ENCODE measurements around the gene NUMB.
"Not testable (repeated sequence)": the region's sequence is repeated elsewhere in the genome, so short reads cannot be mapped to it uniquely, and the experiment has no call there.

The NUMB gene

DNA sequence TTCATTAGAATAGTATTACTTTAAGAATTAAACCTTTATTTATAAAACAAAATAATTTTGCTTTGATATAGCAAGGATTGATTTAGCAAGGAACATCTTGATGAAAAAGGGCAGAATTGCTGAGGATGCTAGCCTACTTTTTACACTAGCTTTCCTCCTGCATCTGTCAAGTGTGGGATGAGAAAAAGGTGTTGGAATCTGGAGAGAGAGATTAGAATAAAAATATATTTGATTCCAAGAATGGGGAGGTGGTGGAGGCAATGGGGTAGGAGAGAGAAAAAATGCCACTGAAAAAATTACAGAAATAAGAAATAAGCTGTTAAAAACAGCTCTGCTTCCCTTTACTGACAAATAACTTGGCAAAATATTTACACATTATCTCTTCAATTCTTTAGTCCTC is 98.9 kb downstream of the NUMB start:
- DNase-seq (ENCODE audit: low spot score): no peak

DNA sequence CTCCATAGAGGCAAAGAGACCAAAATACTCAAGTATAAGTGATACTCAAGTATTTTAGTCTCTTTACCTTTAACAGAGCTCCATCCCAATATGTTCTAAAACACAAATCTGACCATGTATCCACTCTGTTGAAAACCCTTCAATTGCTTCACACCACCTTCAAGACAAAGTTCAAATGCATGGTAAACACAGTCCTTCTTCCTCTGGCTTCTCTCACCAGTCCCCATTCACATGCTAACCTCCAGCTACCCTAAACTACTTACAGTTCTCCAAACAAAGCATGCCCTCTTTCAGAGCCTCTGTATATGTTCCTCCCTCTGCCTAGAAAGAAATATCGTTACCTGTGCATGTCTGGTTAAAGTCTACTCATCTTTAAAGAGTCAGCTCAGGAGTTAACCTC is 100.2 kb downstream of the NUMB start:
- no peak for DNase-seq (ENCODE audit: low spot score)

GRCh38 chr14:73349091-73349490 is 109.3 kb downstream of the NUMB start:
- not testable (repeated sequence) for DNase-seq (ENCODE audit: low spot score)

DNA sequence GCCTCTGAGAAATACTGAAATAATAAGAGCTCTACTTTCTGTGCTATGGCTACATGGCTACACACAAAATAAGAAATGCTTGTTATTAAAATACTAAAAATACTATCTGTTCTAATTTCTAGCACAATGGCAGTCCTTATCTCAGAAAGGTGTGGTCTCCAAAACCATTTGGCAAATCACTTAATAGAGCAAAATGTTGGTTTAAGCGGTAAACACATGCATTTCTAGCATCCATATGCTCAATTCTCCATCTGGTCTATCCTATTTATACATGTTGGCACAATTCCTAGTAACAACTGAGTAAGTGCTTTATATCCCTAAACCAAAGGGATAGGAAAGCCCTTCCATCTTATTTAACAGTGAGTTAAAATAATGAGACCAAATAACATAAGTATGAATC is 114.0 kb downstream of the NUMB start:
- no peak for DNase-seq (ENCODE audit: low spot score)

DNA sequence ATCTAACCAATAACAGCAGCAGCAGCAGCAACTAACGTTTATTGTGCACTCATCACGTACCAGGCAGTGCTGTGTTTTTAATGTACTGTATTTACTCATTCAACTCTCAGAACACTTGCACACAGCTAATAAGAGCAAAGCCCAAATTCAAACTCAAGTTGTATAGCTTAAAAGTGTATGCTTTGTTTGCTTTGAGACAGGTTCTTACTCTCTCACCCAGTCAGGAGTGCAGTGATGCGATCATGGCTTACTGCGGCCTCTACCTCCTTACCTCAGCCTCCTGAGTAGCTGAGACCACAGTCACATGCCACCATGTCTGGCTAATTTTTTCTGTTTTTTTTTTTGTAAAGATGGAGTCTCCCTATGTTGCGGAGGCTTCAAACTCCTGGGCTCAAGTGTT is 115.7 kb downstream of the NUMB start:
- no peak for DNase-seq (ENCODE audit: low spot score)

- DNase-seq (ENCODE audit: low spot score): no peak
Observed at GRCh38 chr14:73339846-73340595, 118.3 kb downstream of the NUMB start.

DNA sequence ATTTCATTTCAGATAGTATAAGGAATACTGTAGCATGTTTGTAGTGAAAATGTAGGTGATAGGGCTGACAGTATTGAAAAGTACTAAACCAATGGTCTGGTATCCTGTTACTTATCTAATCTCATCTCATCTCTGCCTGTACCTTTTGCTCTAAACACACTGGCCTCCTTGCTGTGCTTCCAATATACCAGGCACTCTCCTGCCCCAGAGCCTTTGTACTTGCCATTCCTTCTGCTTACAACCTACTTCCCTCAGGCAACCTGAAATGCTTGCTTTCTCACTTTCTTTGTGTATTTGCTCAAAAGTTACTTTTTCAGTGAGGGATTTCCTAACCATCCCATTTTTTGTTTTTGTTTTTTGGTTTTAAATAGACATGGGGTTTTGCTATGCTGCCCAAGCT is 119.1 kb downstream of the NUMB start:
- DNase-seq (ENCODE audit: low spot score): no peak

- DNase-seq (ENCODE audit: low spot score): no peak
Observed at GRCh38 chr14:73338551-73338950, 119.8 kb downstream of the NUMB start.

DNA sequence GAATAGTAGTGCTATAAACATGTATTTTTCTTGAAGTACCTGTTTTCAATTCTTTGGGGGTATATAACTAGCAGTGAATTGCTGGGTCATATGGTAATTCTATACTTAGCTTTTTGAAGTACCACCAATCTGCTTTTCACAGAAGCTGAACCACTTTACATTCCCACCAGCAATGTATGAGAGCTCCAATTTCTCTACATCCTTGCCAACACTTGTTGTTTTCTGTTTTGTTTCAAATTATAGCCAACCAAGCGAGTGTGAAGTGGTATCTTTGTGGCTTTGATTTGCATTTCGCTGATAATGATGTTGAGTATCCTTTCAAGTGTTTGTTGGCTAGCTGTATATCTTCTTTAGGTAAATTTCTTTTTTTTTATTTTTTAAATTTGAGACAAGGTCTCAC is 125.3 kb downstream of the NUMB start:
- DNase-seq (ENCODE audit: low spot score): no peak

DNA sequence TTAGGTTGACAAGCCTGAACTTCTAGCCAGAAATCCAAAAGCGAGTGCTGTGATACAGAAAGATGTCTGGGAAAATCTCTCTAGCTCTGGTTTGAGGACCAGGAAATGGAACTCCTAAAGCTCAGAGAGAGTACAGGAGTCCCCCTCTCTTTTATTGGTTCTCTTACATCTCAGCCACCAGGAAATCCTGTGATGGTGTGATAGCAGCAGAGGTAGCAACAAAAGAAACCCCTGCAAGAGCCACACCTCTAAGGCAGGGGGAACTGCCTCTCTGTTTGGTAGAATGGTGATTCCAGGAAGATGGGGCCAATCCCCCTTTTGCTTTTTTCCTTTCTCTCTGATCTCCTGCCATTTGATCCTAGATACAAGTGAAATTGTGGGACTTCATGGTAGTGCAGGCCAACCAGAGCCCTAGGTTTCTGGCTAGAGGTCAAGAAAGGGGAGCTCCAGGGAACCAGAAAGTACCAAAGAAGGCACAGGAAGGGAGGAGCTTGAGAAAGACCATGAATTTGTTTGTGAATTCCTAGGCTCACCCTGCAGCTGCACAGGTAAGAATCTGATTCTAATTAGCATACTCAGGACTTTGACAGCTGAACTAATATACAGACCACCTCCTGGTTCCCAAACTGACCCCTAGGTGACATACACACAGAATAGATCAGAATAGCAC is 132.6 kb downstream of the NUMB start:
- DNase-seq (ENCODE audit: low spot score): no peak

DNA sequence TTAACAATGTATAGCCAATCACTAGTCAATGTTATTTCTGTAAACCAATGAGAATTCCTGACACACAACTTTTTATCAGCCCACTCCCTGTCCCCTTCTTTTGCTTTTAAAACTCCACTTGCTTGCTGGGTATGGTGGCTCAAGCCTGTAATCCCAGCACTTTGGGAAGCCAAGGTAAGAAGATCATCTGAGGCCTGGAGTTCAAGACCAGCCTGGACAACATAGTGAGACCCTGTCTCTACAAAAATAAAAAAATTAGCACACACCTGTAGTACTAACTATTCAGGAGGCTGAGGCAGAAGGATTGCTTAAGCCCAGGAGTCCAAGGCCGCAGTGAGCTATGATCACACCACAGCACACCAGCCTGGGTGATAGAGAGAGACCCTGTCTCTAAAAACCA is 133.3 kb downstream of the NUMB start:
- DNase-seq (ENCODE audit: low spot score): no peak

- DNase-seq (ENCODE audit: low spot score): no peak
Observed at GRCh38 chr14:73324533-73324932, 133.8 kb downstream of the NUMB start.

DNA sequence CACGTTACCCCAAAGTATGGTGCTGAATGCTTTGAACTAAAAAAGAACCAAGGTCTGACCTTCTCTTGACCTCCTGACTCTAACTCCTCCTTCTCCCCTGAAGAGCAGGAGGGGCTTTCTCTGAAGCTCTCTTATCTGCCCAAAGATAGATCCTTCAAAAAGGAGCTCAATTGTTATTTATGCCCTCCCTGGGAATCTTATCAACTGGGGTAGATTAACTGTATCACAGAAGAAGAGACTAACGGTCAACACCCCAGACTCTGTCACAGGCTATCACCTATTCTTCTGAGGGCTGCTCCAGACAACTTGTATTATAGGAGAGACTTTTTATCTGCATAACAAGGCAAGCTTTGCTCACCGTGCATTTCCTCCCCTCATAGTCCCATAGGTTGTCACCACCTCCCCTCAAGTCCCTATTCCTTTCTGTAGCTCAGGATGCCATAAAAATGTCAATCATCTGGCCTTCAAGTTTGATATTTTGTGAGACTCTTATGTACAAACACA is 134.4 kb downstream of the NUMB start:
- DNase-seq (ENCODE audit: low spot score): no peak

- DNase-seq (ENCODE audit: low spot score): no peak
Observed at GRCh38 chr14:73313151-73313550, 145.2 kb downstream of the NUMB start.

DNA sequence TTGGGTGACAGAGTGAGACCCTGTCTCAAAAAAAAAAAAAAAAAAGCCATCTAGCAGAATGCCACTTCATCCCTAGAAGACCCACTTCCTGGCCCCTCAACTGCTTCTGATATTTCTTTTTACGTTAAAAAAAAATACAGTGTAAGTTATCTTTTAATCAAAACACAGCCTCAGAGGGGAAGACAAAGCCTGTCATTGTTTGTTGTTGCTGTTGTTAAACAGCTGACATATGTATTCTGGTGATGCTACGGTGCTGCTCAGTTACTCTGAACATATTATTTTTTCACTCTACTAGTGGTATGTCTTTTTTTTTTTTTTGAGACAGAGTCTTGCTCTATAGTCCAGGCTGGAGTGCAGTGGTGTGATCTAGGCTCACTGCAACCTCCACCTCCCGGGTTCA is 145.7 kb downstream of the NUMB start:
- DNase-seq (ENCODE audit: low spot score): no peak

DNA sequence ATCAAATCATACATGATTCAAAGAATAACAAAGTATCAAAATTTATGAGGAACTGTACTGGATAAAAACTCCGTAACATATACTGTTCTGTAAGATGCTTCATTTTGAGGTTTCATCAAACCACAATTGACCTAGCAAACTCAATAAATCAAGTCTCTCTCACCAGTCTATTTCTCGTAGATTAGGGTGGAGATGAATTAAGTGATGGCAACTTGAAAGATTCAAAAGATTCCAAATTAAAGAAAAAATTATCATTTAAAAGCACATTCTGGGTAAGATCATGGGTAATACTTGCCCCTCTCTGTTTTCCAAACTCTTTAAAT is 146.7 kb downstream of the NUMB start:
- no peak for DNase-seq (ENCODE audit: low spot score)

GRCh38 chr14:73309207-73309606 is 149.1 kb downstream of the NUMB start:
- not testable (repeated sequence) for DNase-seq (ENCODE audit: low spot score)

DNA sequence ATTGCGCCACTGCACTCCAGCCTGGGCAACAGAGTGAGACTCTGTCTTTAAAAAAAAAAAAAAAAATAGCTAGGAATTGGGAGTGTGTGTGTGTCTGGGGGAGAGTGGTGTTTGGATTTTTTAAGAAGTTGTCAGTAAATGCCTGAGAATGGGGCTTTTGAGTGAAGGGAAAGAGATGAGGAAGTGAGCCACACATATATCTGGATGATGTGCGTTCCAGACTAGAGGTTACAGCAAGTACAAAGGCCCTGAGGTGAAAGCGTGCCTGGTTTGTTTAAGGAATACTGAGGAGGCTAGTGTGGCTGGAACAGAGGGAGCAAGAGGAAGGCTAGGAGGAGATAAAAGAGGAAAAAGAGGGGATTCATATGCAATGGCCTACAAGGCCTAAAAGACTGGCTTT is 151.1 kb downstream of the NUMB start:
- no peak for DNase-seq (ENCODE audit: low spot score)

DNA sequence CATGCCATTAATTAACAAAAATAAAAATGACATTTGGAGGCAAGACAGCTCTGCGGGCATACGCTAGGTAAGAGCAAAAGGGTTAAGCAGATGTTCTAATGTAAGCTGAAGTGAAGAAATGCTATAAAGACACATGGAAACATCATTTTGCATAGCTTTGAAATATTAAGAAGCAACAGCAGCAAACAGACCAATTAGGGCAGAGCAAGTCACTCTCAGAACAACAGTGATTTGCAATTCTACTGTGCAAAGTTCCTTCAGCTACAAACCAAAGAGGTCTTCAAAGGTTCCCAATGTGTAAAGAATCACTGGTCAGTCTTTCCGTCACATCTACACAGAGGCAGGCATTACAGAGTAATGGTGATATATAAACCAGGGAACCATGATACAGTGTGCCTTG is 152.8 kb downstream of the NUMB start:
- no peak for DNase-seq (ENCODE audit: low spot score)

DNA sequence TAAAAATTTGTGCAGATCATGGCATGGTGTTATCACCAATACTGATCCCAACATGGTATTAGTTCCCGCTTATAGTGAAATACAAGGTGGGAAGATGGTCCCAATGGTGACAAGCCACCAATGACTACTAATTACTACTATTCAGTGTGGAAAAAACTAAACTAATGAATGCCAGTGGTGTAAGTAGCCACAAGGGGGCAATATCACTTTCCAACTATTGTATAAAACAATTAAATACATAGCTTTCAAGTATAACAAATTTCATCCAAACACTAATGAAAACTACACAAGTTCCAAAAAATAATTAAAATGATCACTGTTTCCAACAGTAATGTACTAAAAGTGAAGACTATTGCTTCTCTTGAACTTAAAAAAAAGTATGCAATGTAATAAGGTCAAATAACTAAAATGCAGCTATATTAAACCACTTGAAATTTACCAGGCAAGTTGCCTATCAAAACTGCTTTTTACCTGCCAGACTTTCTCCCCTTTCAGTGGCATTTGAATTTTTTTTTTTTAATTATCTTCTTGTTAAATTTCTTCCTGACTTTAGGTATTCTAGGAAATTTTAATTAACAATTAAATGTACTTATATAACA is 163.0 kb downstream of the NUMB start:
- DNase-seq (ENCODE audit: low spot score): no peak

DNA sequence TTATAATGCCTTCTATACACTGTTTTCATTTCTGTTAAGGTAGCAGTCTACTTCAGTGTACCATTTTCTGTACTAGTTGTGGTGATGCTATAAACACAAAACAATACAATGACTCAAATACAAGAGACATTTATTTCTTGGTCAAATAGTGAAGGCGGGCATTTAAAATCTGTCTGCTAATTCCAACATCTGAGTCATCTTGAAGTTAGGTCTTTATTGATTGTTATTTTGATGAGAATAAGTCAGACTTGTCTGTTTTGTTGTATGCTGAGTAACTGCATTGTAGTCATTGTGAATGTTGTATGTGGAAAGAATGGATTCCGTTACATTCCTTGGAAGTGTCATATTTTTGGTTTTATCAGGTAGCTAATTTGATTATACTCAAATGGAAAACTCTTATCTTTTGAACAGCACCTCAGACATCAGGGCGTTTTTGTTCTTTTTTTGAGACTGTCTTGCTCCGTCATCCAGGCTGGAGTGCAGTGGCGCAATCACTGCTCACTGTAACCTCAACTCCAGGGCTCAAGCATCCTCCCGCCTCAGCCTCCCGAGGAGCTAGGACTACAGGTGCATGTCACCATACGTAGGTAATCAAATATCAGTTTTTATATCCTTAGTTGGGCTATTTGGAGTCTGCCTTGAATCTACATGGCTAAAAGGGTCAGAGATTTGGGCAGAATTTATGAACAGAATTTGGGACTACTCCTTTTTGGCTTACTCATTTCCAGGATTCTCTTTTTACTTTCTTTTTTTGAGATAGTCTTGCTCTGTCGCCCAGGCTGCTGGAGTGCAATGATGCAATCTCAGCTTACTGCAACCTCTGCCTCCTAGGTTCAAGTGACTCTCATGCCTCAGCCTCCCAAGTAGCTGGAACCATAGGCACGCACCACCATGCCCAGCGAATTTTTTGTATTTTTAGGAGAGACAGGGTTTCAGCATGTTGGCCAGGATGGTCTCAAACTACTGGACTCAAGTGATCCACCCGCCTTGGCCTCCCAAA is 164.3 kb downstream of the NUMB start:
- no peak for DNase-seq (ENCODE audit: low spot score)

DNA sequence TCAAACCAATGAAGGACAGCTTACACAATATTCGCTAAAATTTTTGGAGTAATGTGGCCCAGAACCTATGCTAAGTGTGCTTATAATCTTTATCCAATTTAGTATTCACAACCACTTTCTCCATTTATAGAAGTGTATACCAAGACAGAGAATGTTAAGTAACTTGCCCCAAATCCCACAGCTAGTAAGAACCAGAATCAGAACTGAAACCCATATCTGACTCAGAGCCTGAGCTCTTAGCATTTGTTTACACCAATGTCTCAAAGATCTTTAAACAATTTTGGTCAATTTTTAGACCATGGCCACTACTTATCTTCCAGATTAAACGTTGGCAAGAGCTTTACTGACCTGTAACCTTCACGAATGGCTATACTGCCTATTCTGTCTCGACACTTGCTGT is 168.1 kb downstream of the NUMB start:
- DNase-seq (ENCODE audit: low spot score): no peak
